ENCODE results near the gene ARRDC4.

GRCh38 chr15:98002866-98003265 is 42.4 kb downstream of the ARRDC4 start:
- no peak for TF ChIP-seq POLR2A (IDR thresholded peaks at IDR 0.05; ENCODE audit: low read length)
- no peak for TF ChIP-seq GATA1 (IDR thresholded peaks at IDR 0.05; ENCODE audit: low read depth, low read length)
